Activated T-helper 2 cell treated with anti-CD3 and anti-CD28 coated beads, Interferon-gamma antibody, Interleukin-2, Interleukin-4, amounts not matched to agents 10 μg/mL and 5 μg/mL and 100 μg/mL, durations not matched to agents 14 hours and 24 hours and 36 hours (primary cell): ENCODE measurements around the gene CDCA5. TPM values are rescaled to one million over a fixed set of nuclear protein-coding genes. Genes with fewer than 3 reads are reported as not detected.
A peak's percentile ranks its signal among the peaks of the same experiment; 100 is the strongest.

Source experiments
- DNase-seq: peaks from one replicate; pipeline ENCODE4 v3.0.0; 2021; ENCODE audit warnings: low spot score
- H3K27ac Mint-ChIP-seq: one replicate; pipeline ENCODE4 v1.8.0; 2021; ENCODE audit warnings: mixed read lengths
- H3K27me3 Mint-ChIP-seq: one replicate; pipeline ENCODE4 v1.8.0; 2021; ENCODE audit warnings: low read depth, mixed read lengths
- H3K36me3 Mint-ChIP-seq: one replicate; pipeline ENCODE4 v1.8.0; 2021; ENCODE audit warnings: low read depth, mixed read lengths
- H3K4me1 Mint-ChIP-seq: one replicate; pipeline ENCODE4 v1.8.0; 2021; ENCODE audit warnings: low read depth, mixed read lengths
- H3K4me3 Mint-ChIP-seq: one replicate; pipeline ENCODE4 v1.8.0; 2021; ENCODE audit warnings: low read depth, mild to moderate bottlenecking, moderate library complexity, mixed read lengths
- H3K9me3 Mint-ChIP-seq: one replicate; pipeline ENCODE4 v1.8.0; 2021; ENCODE audit warnings: mixed read lengths
- intact Hi-C: fragments of 100-400 bp; cut with micrococcal nuclease; formaldehyde crosslinking; loops from one replicate; pipeline ENCODE4 v1.15.1; 2023
- total RNA-seq: library from RNA; stranded (reverse); gene quantifications from 2 replicates; pipeline ENCODE4 v1.2.3, GENCODE V29; 2022

The CDCA5 gene
- total RNA-seq, 1 donor from 2014 or later: 86.8 TPM

DNA sequence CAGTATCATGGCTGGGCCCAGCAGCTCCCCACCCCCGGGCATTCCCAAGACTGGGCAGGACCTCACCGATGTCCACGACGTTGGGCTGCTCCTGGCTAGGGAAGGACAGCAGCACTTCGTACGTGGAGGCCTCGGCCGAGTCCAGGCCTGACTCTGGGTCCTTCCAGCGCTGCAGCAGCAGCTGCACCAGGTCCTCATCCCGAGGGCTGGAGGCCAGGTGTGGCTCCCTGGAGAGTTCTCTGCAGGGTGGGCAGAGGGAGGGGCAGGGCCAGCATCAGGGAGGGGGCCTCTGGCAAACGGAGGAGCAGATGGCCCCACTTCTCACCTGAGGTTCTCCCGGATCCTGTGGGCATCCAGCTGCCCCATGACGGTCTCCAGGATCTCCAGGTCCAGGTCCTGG, 25.8 kb downstream of the CDCA5 start:
- intact Hi-C loops: no loop called here
- H3K4me1 Mint-ChIP-seq: peaks cover 20% of the 10 kb centered on the region
- H3K4me3 Mint-ChIP-seq: no peak overlapping the region

DNA sequence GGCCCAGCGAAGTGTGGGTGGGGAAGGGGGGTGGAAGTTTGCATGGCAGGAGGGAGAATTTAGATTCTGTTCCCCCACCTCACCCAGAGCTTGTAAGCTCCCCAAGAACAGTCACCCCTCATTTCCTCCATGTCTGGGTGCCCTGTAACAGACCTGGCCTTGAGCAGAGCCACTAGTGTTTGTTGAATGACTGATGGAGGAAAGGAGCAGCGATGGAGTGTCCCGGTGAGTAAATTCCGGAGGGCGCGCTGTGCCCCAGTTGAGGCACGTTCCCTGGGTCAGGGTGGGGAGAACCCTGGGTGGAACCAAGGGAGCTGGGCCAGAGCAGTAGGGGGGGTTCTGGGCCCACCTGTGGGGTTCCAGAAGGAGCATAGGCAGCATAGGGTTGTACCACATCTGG, 26.3 kb downstream of the CDCA5 start:
- H3K4me1 Mint-ChIP-seq: peaks cover 20% of the 10 kb centered on the region
- H3K27ac Mint-ChIP-seq: no peak overlapping the region
- DNase-seq: no peak

More for the DNA sequence above, 25.8 kb downstream of the CDCA5 start:
- Mint-ChIP-seq H3K27me3 (no peaks in the 10 kb centered on the region), H3K27ac (no peak overlapping the region), H3K9me3 (no peaks in the 10 kb centered on the region), H3K36me3 (no peaks in the 10 kb centered on the region)
- no peak for DNase-seq

DNA sequence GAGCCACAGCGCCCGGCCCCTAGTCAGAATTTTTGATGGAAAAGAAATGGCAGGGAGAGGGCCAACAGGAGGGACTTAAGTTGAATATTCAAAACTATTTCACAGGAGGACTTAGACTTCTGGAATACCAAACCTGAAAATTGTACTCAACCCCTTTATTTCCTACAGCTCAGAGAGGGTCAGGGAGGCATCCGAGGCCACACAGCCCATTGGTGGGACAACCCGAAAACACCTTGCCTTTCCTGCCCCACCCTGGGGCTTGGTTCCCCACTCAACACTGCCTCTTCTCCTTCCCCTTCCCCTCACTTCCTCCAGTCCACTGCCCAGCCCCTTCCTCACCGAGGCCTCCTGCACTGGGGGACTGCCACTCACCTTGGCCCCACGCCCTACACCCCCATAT, 26.8 kb downstream of the CDCA5 start:
- Mint-ChIP-seq H3K9me3 (no peaks in the 10 kb centered on the region), H3K27ac (no peak overlapping the region), H3K36me3 (no peaks in the 10 kb centered on the region), H3K4me1 (peaks cover 20% of the 10 kb centered on the region), H3K4me3 (no peak overlapping the region), H3K27me3 (no peaks in the 10 kb centered on the region)
- DNase-seq: no peak
- intact Hi-C loops: no loop called here

More for the DNA sequence above, 26.3 kb downstream of the CDCA5 start:
- Mint-ChIP-seq H3K4me3 (no peak overlapping the region), H3K9me3 (no peaks in the 10 kb centered on the region), H3K36me3 (no peaks in the 10 kb centered on the region), H3K27me3 (no peaks in the 10 kb centered on the region)
- intact Hi-C loops: no loop called here

DNA sequence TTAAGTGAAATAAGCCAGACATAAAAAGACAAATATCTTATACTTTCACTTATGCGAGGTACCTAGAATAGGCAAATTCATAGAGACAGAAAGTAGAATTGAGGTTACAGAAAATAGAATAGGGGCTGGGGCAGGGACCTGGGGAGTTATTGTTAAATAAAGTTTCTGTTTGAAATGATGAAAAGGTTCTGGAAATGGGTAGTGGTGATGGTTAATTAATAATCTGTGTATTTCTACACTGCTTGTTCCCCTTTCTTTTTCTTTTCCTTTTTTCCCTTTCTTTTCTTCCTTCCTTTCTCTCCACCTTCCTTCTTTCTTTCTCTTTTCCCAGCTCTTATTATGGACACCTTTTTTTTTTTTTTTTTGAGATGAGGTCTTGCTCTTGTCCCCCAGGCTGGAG, 28.3 kb downstream of the CDCA5 start:
- Mint-ChIP-seq H3K36me3 (no peaks in the 10 kb centered on the region), H3K27ac (no peak overlapping the region), H3K9me3 (no peaks in the 10 kb centered on the region), H3K27me3 (no peaks in the 10 kb centered on the region), H3K4me1 (peaks cover 17% of the 10 kb centered on the region), H3K4me3 (no peak overlapping the region)
- intact Hi-C loops: no loop called here
- DNase-seq: no peak

DNA sequence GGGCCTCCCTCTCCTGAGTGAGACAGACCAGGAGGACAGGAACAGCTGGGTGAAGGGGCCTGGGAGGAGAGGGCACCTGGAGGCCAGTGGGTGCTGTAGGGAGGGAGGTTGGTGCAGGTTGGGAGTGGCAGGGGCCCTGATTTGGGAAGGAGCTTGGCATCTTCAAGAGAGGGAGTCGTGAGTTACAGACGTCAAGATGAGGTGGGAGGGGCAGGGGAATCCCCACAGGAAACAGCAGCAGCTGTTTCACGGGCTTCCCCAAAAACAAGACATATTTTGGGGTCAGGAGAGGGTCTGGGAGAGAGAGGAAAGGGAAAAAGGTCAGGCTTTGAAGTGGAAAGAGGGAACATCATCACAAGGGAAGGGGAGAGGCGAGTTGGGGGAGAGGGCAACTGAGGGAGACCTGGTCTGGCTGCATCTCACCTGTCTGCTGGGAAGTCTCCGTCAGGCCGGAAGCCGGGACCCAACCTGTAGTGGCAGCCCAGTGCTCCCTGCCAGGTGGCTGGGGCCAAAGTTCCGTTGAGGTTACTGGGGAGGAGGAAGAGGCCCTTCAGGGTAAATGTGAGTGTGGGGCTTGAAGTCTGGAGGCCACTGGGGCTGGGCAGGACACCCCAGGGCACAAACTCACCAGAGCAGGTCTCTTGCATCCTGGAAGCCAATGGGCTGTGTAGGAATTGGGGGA, 29.9 kb downstream of the CDCA5 start:
- no peak for DNase-seq
- Mint-ChIP-seq H3K27me3 (no peaks in the 10 kb centered on the region), H3K4me3 (no peak overlapping the region), H3K4me1 (peaks cover 13% of the 10 kb centered on the region), H3K27ac (no peak overlapping the region), H3K36me3 (no peaks in the 10 kb centered on the region), H3K9me3 (no peaks in the 10 kb centered on the region)
- intact Hi-C loops: no loop called here

DNA sequence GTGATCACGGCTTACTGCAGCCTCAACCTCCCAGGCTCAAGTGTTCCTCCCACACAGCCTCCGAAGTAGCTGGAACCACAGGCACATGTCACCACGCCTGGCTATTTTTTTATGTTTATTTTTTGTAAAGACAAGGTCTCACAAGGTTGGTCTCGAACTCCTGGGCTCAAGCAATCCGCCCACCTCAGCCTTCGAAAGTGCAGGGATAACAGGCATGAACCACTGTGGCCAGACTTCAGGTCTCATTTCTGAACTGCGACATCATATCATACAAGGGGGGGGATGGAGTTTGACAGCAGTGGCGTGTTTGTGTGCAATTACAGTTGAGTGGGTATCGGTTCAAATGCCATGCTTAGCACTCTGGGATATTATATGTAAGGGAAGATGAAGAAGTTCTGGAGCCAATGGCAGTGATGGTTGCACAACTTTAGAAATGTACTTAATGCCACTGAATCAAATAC, 32.4 kb downstream of the CDCA5 start:
- Mint-ChIP-seq H3K36me3 (no peaks in the 10 kb centered on the region), H3K27me3 (no peaks in the 10 kb centered on the region), H3K9me3 (no peaks in the 10 kb centered on the region), H3K4me1 (peaks cover 21% of the 10 kb centered on the region), H3K27ac (no peak overlapping the region), H3K4me3 (no peak overlapping the region)
- intact Hi-C loops: no loop called here
- DNase-seq: no peak

DNA sequence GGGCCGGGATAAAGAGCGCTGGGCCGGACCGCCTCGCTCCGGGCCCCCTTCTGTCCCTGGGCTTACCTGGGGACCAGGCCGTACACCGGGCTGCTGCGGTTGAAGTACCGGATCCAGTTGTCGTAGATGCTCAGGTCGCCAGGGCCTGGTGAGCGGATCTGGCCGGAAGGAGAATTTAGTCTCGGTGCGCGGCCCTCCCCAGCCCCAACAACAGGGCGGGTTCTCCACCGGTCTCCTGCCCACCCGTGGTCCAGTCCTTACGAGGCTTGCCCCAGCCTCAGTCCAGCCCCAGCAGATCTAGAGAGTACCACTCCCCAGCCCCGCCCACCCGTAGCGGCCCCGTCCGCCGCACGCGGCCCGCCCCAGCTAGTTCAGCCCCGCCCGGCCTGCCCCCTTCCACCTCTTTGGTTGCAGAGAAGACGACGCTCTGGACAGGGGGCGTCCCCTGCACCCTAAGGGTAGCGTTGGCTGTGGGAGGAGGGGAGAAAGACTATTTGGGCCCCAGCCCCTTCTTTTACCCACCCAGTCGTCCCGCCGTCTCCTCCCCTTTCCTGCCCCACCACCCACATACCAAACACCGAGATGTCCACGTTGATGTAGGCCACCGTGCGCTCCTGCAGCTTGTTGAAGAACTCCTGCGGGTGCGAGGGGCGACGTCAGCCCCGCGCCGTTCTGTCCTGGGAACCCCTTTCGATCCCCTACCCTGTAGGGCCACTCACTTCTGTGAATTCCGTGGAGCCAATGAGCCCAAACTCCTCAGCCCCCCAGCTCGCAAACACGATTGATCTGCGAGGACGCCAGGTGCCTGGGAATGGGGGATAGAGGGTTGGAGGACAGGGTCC, 36.0 kb downstream of the CDCA5 start:
- Mint-ChIP-seq H3K36me3 (peaks cover 17% of the 10 kb centered on the region), H3K27me3 (no peaks in the 10 kb centered on the region), H3K4me1 (peaks cover 22% of the 10 kb centered on the region), H3K9me3 (no peaks in the 10 kb centered on the region), H3K4me3 (peak overlapping the region; percentile 75), H3K27ac (peak overlapping the region; percentile 65)
- intact Hi-C loops: no loop called here
- DNase-seq: no peak

DNA sequence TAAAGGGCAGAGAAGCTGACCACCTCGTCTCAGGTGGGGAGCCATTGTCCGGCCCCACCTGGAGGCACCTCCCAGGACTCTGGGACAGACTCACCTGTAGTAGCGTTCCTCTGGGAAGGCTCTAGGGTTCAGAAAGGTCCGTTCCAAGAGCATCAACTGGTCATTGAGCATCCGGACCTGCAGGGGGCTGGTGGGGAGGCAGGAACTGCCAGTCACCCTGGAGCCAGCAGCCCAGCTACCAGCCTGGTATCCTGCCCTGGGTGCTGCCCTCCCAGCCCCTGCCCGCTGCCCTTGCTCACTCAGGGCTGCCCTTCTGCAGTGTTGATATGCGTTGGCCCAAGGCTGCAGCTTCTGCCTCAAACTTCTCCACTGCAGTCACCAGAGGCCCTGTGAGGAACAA, 38.1 kb downstream of the CDCA5 start:
- no peak overlapping the region for H3K27ac Mint-ChIP-seq
- H3K36me3 Mint-ChIP-seq: peaks cover 20% of the 10 kb centered on the region
- H3K27me3 Mint-ChIP-seq: no peaks in the 10 kb centered on the region
- intact Hi-C loops: no loop called here
- no peaks in the 10 kb centered on the region for H3K9me3 Mint-ChIP-seq
- H3K4me3 Mint-ChIP-seq: no peak overlapping the region
- no peak for DNase-seq
- H3K4me1 Mint-ChIP-seq: peaks cover 25% of the 10 kb centered on the region

DNA sequence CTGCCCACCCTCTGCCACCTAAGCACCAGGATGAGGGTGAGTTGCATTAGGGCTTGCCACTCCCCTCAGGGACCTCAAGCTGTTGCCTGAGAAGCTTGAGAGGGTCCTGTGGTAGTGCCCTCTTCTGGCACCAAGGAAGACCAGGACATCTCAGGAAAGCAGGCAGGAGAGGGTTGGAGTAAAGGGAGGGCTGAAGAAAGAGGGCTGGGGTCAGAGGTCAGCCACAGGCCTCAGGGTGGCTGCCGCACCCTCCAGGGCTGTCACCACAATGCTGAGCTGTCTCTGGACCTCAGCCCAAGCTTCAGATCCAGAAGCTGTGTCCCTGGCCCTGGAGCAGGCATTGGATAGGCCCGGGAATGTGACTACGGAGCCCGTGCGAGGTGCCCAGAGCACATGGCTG, 38.8 kb downstream of the CDCA5 start:
- no peak overlapping the region for H3K4me3 Mint-ChIP-seq
- H3K9me3 Mint-ChIP-seq: no peaks in the 10 kb centered on the region
- intact Hi-C loops: no loop called here
- no peak for DNase-seq
- H3K4me1 Mint-ChIP-seq: peaks cover 27% of the 10 kb centered on the region
- no peaks in the 10 kb centered on the region for H3K27me3 Mint-ChIP-seq
- H3K36me3 Mint-ChIP-seq: peaks cover 20% of the 10 kb centered on the region
- H3K27ac Mint-ChIP-seq: no peak overlapping the region

DNA sequence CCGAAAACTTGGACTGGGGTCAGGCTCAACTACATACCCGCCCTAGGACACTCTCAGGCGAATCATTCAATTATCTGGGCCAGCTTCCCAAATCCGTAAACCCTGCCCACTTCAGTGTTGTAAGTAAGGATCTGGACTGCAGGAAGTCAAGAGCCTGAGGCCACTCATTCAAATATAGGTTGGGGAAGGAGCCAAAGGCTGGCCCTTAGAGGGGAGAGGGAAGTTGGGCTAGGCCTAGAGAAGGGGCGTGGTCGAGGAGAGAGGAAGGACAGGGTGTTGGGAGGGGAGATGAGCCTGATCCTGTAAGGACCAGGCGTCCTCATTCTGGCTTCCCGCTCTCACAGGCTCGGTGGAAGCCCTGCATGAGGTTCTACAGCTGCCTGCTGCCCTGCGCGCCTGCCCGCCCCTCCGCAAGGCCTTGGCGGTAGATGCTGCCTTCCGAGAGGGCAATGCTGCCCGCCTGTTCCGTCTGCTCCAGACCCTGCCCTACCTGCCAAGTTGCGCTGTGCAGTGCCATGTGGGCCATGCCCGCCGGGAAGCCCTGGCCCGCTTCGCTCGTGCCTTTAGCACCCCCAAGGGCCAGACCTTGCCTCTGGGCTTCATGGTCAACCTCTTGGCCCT, 39.8 kb downstream of the CDCA5 start:
- Mint-ChIP-seq H3K9me3 (no peaks in the 10 kb centered on the region), H3K4me3 (no peak overlapping the region), H3K27me3 (no peaks in the 10 kb centered on the region), H3K36me3 (peaks cover 20% of the 10 kb centered on the region), H3K4me1 (peaks cover 28% of the 10 kb centered on the region), H3K27ac (no peak overlapping the region)
- DNase-seq: no peak
- intact Hi-C loops: loop anchor here (5.0 kb wide), 1 partner anchor 38 kb away; the partner anchor contains the start of genes CDCA5 and ZFPL1

DNA sequence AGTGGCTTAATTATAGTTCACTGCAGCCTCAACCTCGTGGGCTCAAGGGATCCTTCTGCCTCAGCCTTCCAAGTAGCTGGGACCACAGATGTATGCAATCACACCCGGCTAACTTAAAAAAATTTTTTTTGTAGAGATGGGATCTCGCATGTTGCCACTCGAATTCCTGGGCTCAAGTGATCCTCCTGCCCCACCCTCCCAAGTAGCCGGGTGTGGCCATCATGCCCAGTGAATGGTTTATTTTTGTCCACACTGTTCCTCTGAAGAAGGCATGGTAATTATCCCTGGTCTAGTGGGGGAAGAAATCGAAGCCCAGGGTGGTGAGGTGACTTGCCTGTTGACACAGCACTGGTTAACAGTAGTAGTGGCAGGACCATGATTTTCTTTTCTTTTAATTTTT, 40.9 kb downstream of the CDCA5 start:
- Mint-ChIP-seq H3K4me3 (peak overlapping the region; percentile 88), H3K4me1 (peaks cover 24% of the 10 kb centered on the region), H3K36me3 (peaks cover 20% of the 10 kb centered on the region), H3K27me3 (no peaks in the 10 kb centered on the region), H3K27ac (no peak overlapping the region), H3K9me3 (no peaks in the 10 kb centered on the region)
- DNase-seq: no peak
- intact Hi-C loops: loop anchor here (5.0 kb wide), 1 partner anchor 39 kb away; the partner anchor contains the start of genes CDCA5 and ZFPL1

DNA sequence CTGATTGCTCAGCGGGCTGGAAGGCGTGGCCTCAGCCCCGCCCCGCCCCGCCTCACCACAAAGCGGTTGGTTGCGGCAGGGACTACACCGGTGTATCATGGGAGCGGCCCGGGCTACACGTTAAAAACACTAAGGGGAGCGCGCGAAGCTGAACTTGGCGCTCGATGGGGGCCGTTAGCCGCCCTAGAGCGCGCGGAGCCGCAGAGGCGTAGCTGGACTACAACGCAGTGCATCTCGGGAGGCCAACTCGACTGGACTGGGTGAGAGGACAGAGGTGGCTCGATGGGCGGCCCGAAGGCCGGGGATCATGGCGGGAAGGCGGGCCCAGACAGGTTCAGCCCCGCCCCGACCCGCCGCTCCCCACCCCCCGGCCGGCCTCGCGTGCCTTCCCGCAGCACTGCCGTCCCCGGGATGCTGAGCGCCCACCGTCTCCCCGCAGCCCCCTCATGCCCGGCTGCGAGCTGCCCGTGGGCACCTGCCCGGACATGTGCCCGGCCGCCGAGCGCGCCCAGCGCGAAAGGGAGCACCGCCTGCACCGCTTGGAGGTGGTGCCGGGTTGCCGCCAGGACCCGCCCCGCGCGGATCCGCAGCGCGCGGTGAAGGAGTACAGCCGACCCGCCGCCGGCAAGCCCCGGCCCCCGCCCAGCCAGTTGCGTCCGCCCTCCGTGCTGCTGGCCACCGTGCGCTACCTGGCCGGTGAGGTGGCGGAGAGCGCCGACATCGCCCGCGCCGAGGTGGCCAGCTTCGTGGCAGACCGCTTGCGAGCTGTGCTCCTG, 42.8 kb downstream of the CDCA5 start, which contains the start of gene SAC3D1:
Gene SAC3D1 (plus strand): TSS at position 364 of the 776 bp plus-strand sequence. CDS start 83 bp downstream, at position 447.
- peak; percentile 94 for DNase-seq
- Mint-ChIP-seq H3K36me3 (peaks cover 20% of the 10 kb centered on the region), H3K27ac (peak within 1 kb of the TSS; percentile 96), H3K27me3 (no peaks in the 10 kb centered on the region), H3K4me3 (peak within 1 kb of the TSS; percentile 88), H3K4me1 (peaks cover 20% of the 10 kb centered on the region), H3K9me3 (no peaks in the 10 kb centered on the region)
- intact Hi-C loops: loop anchor here (1.0 to 5.0 kb wide), 4 partner anchors 14 to 124 kb away; partner anchors contain the start of genes ATG2A, CDCA5, SNX15 and TM7SF2
